HG02970 (cell line): Measurements from ENCODE around the gene ADAP1.
"Not testable (repeated sequence)": the region's sequence is repeated elsewhere in the genome, so short reads cannot be mapped to it uniquely, and the experiment has no call there.

Experiments used
- ATAC-seq: cut with Tn5 transposase; IDR thresholded peaks from one replicate; pipeline ENCODE4 v1.9.1; 2021; ENCODE audit warnings: mild to moderate bottlenecking, moderate library complexity, moderate number of reproducible peaks; ENCODE audit not compliant: unreplicated experiment, low FRiP score

The ADAP1 gene

GRCh38 chr7:945147-945555 lies 9.3 kb downstream of the ADAP1 start:
- no peak for ATAC-seq

DNA sequence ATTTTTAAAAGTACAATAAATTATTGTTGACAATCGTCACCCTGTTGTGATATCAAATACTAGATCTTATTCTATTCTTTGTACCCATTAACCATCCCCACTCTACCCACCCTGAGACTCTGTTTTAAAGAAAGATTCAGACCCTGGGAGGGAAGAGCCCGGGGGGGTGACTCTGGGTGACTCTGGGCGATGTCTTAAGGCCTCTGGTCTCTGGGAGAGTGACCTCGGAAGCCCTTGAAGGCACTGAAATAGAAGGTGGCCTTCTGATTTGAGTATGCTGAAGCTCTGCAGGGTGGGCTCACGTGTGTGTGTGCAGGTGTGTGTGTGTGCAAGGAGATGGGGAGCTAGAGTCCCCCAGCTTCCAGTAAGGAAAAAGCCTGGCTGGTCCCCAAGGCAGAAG lies 9.7 kb downstream of the ADAP1 start:
- no peak for ATAC-seq

DNA sequence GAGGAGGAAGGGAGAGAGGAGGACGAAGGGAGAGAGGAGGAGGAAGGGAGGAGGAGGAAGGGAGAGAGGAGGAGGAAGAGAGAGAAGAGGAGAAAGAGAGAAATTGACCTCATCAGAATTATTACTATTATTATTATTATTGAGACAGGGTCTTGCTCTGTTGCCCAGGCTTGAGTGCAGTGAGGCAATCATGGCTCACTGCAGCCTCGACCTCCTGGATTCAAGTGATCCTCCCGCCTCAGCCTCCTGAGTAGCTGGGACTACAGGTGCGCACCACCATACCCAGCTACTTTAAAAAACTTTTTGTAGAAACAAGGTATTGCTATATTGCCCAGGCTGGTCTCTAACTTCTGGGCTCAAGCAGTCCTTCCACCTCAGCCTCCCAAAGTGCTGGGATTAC lies 10.7 kb downstream of the ADAP1 start:
- ATAC-seq = not testable (repeated sequence)

DNA sequence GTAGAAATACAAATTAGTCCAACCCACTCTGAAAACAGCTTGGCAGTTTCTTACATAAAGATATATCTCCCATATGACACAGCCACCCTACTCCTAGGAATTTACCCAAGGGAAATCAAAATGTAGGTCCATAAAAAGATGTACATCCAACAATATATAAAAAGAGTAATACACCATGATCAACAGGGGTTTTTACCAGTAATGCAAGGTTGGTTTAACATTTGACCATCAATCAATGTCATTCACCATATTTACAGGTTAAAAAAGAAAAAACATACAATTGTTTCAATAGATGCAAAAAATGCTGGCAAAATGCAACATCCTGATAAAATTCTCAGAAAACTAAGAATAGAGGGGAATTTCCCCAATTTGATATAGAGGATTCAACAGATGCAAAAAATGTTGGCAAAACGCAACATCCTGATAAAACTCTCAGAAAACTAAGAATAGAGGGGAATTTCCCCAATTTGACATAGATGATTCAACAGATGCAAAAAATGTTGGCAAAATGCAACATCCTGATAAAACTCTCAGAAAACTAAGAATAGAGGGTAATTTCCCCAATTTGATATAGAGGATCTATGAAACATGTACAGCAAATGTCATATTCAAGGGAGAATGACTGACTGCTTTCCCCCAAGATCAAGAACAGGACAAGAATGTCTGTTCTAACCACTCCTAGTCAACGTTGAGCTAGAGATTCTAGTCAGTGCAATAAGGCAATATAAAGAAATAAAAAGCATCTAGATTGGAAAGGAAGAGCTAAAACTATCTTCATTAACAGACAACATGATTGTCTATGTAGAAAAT lies 13.7 kb downstream of the ADAP1 start:
- no peak for ATAC-seq

DNA sequence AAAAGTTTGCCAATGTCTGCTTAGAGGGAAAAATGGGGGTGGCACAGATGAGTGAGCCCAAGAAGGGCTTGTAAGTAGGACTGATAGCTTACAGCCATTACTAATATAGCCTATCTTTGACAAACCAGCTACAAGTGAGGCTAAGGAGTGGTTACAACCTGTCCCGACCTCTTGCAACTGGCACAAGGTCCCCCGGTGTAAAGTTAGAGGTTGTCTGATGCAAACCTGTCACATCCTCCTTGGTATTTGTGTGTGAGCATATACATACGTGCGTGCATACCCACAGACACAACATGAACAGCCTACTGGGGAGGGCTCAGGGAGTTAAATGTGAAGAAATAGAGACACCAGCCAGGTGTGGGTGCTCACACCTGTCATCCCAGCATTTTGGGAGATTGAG lies 14.6 kb downstream of the ADAP1 start:
- ATAC-seq = no peak

GRCh38 chr7:938546-939185 lies 15.8 kb downstream of the ADAP1 start:
- no peak for ATAC-seq

DNA sequence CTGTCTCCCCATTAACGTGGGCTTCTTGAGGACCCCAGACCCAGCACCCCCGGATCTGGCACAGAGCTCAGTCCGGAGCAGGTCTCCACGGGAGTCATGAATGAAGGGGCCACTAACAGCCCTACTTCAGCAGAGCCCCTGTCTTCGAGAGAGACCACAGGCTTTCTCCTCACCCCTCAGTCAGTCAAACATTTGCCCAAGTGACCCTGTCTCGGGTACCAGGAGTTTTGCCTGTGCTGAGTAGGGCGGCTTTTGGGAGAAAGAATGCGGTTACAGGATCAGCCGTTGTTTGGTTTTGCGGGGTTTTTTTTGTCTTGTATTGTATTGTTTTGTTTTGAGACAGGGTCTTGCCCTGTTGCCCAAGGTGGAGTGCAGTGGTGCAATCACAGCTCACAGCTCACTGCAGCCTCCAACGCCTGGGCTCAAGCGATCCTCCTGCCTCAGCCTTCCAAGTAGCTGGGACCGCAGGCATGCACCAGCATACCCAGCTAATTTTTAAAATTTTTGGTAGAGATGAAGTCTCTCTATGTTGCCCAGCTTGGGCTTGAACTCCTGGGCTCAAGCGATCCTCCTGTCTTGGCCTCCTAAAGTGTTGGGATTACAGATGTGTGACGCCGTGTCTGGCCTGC lies 16.5 kb downstream of the ADAP1 start:
- no peak for ATAC-seq

- ATAC-seq = no peak
Observed at GRCh38 chr7:936386-937054, 18.0 kb downstream of the ADAP1 start.

DNA sequence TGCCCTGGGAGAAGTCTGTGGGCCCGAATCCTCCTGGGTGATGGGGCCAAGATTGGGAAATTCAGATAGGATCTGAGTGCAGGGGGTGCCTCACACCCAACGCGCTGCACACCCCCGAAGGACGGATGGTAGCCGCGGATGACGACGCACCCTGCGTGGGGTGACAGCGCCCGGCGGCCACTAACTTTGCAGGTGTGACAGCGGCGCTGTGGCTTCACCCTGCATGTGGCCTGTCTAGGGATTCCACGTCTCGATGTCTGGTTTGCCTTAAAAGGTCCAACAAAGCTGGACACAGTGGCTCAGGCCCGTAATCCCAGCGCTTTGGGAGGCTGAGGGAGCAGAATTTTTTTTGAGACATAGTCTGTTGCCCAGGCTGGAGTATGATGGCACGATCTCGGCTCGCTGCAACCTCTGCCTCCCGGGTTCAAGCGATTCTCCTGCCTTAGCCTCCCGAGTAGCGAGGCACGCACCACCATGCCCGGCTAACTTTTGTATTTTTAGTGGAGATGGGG lies 18.6 kb downstream of the ADAP1 start:
- no peak for ATAC-seq

- ATAC-seq = no peak
Observed at GRCh38 chr7:935164-935873, 19.2 kb downstream of the ADAP1 start.

- no peak for ATAC-seq
Observed at GRCh38 chr7:934469-935163, 19.9 kb downstream of the ADAP1 start.

DNA sequence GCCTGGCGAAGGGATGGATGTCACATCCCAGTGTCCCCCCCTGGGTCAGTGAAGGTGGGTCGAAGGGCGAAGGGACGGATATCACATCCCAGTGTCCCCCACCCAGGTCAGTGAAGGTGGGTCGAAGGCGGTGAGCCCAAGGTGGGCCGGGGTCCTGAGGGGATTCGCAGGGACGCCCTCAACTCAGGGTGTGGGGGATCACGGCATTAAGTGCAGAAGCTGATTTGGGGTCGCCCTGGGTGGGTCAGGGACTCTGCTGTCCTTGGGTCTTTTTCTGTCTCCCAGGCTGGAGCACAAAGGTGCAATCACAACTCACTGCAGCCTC lies 21.9 kb downstream of the ADAP1 start:
- no peak for ATAC-seq

DNA sequence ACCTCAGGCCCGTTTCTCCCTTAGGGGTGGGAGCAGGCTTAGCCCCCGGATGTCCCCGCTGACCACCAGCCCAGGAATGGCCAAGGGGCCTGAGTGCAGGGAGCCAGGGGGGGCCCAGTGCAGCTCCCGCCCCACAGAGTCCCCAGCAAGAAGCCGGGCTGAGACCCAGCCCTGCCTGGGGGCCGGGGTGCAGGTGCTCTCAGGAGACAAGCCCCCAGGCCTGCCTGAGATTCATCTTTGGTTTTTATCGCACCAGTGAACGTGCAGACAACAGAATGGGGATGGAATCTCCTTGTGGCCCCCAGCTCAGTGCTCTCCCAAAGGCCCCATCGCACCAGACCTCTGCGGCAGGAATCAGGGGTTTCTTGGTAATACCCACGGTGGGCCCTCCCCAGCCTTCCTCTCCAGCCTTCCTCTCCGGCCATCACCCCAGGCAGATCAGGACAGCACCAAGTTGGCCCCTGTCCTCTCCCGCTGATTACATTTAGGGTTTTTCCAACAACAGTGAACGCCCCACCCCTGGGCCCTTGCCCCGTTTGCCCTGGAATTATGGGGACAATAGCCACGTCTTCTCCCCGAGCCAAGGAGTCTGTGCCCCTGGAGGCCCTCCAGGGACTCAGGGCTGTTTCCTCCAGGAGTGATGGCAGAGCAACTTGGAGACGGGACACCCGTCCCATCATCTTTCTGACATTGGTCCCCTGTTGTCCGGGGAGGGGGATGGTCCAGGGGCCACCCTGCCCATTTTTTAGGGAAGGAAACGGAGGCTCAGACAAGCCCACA lies 22.4 kb downstream of the ADAP1 start:
- no peak for ATAC-seq

DNA sequence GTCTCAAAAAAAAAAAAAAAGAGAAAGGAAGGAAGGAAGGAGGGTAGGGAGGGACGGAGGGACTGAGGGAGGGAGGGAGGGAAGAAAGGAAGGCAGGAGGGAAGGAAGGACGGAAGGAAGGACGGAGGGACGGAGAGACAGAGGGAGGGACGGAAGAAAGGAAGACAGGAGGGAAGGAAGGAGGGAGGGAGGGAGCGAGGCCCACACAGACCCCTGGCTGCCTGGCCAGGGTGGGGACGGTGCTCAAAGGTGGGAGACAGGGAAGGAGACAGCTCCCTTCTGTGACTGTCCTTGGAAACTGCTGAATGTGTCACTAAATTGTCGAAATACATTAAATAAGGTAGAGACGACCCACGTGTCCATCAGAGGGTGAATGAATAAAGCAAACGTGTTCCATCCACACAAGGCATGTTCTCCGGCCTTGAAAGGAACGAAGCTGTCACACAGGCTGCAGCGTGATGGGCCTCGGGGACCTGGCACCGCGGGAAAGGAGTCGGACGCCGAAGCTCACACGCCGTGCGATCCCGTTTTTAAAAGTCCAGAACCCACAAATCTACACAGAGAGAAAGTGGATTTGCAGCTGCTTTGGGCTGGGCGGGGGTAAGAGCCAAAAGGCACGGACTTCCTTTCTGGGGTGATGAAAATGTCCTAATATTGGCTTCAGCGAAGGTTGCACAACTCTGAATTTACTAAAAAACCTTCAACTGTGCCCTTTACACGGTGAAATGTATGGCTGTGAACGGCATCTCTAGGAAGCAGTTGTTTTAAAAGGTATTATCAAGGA lies 23.3 kb downstream of the ADAP1 start:
- no peak for ATAC-seq

DNA sequence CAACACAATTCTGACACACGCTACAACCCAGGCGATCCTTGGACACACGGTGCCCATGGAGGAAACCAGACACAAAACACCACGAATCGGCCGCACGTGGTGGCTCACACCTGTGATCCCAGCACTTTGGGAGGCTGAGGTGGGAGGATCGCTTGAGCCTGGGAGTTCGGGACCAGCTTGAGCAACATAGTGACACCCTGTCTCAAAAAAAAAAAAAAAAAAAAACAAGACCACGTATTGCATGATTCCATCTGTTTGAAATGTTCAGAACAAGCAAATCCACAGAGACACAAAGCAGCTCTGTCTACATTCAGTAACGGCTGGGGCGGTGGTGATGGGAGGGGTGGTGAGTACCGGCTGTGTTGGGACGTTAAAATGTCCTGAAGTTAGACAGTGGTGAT lies 25.2 kb downstream of the ADAP1 start:
- ATAC-seq = no peak

DNA sequence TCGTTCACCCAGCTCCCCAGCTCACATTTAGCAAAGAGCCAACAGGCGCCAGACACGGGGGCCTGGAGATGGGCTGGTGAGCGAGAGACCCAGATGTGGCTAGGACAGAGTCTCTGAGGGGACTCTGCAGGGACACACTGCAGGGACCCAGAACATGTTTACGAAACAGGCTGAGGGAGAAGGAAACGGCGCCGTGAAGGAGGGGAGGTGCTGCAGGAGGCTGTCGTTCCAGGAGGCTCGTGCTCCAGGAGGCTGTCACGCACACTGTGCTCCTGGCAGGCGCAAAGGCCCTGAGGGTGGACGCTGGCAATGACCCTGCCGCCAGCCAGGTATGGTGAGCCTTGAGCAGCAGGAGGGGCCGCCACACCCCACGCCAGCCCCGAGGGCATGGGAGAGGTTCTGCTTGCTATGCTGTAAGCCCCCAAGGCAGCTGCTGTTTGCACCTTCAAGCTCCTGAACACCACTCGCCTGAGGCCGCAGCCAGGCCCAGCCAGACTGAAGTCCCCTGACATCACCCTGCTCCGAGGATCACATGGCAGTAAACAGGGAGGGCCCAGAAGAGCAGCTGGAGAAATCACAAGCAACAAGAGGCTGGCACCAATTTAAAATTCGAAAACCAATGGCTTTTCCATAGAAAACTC lies 27.3 kb downstream of the ADAP1 start:
- ATAC-seq = no peak

- no peak for ATAC-seq
Observed at GRCh38 chr7:926061-927030, 28.1 kb downstream of the ADAP1 start.
